NCI-H345 treated with DMSO at 0.1 percent for 48 hours (cell line): ENCODE results near the gene NOS1AP.

Experiments used
- DNase-seq: peaks from one replicate; lab custom pipeline; 2025; ENCODE audit not compliant: unreplicated experiment; lab: John Stamatoyannopoulos, UW

The NOS1AP gene

GRCh38 chr1:162242804-162243203, 173.3 kb downstream of the NOS1AP start:
- DNase-seq: no peak

GRCh38 chr1:162248854-162249535, 179.5 kb downstream of the NOS1AP start:
- no peak for DNase-seq

- DNase-seq: no peak
Observed at GRCh38 chr1:162250004-162250730, 180.7 kb downstream of the NOS1AP start.

- DNase-seq: no peak
Observed at GRCh38 chr1:162251102-162251501, 181.6 kb downstream of the NOS1AP start.

- no peak for DNase-seq
Observed at GRCh38 chr1:162252214-162252613, 182.7 kb downstream of the NOS1AP start.

GRCh38 chr1:162253790-162254189, 184.3 kb downstream of the NOS1AP start:
- DNase-seq: no peak

- no peak for DNase-seq
Observed at GRCh38 chr1:162256287-162256686, 186.8 kb downstream of the NOS1AP start.

- no peak for DNase-seq
Observed at GRCh38 chr1:162258394-162258793, 188.9 kb downstream of the NOS1AP start.

GRCh38 chr1:162259894-162260455, 190.5 kb downstream of the NOS1AP start:
- no peak for DNase-seq

GRCh38 chr1:162264108-162264507, 194.6 kb downstream of the NOS1AP start:
- no peak for DNase-seq

GRCh38 chr1:162265983-162266382, 196.5 kb downstream of the NOS1AP start:
- DNase-seq: no peak

GRCh38 chr1:162270016-162270770, 200.7 kb downstream of the NOS1AP start:
- no peak for DNase-seq

- no peak for DNase-seq
Observed at GRCh38 chr1:162271972-162272371, 202.5 kb downstream of the NOS1AP start.

GRCh38 chr1:162272419-162272818, 202.9 kb downstream of the NOS1AP start:
- DNase-seq: no peak

GRCh38 chr1:162275622-162276175, 206.2 kb downstream of the NOS1AP start:
- no peak for DNase-seq

GRCh38 chr1:162276493-162276892, 207.0 kb downstream of the NOS1AP start:
- DNase-seq: no peak

- DNase-seq: no peak
Observed at GRCh38 chr1:162279136-162279498, 209.6 kb downstream of the NOS1AP start.

- no peak for DNase-seq
Observed at GRCh38 chr1:162281426-162281825, 211.9 kb downstream of the NOS1AP start.

- no peak for DNase-seq
Observed at GRCh38 chr1:162283657-162284056, 214.2 kb downstream of the NOS1AP start.

GRCh38 chr1:162284206-162284955, 214.9 kb downstream of the NOS1AP start:
- no peak for DNase-seq

GRCh38 chr1:162285149-162285561, 215.7 kb downstream of the NOS1AP start:
- DNase-seq: no peak
